ENCODE measurements around the gene GAST.

GRCh38 chr17:41728056-41728455 lies 15.9 kb downstream of the GAST start:
- TF ChIP-seq, protein P1, sequence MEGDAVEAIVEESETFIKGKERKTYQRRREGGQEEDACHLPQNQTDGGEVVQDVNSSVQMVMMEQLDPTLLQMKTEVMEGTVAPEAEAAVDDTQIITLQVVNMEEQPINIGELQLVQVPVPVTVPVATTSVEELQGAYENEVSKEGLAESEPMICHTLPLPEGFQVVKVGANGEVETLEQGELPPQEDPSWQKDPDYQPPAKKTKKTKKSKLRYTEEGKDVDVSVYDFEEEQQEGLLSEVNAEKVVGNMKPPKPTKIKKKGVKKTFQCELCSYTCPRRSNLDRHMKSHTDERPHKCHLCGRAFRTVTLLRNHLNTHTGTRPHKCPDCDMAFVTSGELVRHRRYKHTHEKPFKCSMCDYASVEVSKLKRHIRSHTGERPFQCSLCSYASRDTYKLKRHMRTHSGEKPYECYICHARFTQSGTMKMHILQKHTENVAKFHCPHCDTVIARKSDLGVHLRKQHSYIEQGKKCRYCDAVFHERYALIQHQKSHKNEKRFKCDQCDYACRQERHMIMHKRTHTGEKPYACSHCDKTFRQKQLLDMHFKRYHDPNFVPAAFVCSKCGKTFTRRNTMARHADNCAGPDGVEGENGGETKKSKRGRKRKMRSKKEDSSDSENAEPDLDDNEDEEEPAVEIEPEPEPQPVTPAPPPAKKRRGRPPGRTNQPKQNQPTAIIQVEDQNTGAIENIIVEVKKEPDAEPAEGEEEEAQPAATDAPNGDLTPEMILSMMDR (IDR thresholded peaks at IDR 0.05) = no peak
- TF ChIP-seq EP300 (IDR thresholded peaks at IDR 0.05) = no peak
- TF ChIP-seq POLR2A (IDR thresholded peaks at IDR 0.05) = no peak

Measured in ovary (tissue), 3 donors.